Measurements from ENCODE around the gene AKR1C2.
"Not testable (repeated sequence)": the region's sequence is repeated elsewhere in the genome, so short reads cannot be mapped to it uniquely, and the experiment has no call there.

The AKR1C2 gene

DNA sequence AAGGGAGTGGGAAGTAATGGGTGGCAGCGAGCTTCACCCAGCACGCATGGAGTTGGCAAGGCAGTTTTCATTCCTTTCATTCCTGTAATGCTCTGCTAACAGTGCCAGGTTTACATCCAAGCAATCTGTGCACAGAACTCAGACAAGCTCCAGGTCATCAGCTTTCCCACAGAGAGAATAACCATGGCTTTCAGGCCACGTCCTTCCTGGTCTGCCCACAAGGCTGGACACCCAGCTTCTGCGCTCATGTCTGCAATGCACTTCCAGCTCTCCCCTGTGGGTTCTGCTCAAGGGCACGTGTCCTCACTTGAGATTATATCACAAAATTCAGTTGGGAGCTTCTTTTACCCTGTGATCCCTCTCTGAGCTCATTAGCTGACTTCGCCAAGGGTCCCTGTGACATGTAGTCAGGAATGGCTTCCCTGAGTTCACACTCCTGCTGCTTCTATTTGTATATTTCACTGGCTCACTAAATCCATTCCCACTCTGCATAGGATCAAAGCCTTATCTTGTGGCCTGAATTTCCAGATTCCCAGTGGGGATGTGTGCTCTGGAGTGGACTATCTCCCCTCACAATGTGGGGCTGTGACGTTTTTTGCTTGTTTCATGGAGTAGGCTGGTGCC, 18.6 kb downstream of the AKR1C2 start:
- no peak for DNase-seq

- no peak for DNase-seq
These were observed 19.4 kb downstream of the AKR1C2 start for GRCh38 chr10:4984223-4984622.

GRCh38 chr10:4983615-4984216, 19.9 kb downstream of the AKR1C2 start:
- no peak for DNase-seq

- no peak for DNase-seq
These were observed 20.9 kb downstream of the AKR1C2 start for GRCh38 chr10:4982764-4983226.

GRCh38 chr10:4981722-4982471, 21.8 kb downstream of the AKR1C2 start:
- no peak for DNase-seq

DNA sequence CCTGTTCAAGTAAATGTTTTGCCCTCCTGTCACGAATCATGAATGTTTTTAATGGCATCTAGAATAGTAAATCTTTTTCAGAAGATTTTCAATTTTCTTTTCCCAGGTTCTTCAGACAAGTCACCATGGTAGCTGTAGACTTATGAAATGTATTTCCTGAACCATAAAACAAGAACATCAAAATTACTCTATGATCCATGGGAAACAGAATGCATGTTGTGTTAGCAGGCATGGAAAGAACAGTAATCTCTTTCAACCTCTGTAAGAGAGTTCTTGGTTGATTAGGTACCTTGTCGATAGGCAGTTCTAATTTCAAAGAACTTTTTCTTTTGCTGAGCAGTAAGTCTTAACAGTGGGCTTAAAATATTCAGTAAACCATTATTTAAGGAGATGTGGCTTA, 22.9 kb downstream of the AKR1C2 start:
- DNase-seq = no peak

GRCh38 chr10:4978870-4979269, 24.8 kb downstream of the AKR1C2 start:
- DNase-seq = no peak

GRCh38 chr10:4977025-4977424, 26.6 kb downstream of the AKR1C2 start:
- DNase-seq = no peak

- not testable (repeated sequence) for DNase-seq
These were observed 29.3 kb downstream of the AKR1C2 start for GRCh38 chr10:4974400-4974799.

DNA sequence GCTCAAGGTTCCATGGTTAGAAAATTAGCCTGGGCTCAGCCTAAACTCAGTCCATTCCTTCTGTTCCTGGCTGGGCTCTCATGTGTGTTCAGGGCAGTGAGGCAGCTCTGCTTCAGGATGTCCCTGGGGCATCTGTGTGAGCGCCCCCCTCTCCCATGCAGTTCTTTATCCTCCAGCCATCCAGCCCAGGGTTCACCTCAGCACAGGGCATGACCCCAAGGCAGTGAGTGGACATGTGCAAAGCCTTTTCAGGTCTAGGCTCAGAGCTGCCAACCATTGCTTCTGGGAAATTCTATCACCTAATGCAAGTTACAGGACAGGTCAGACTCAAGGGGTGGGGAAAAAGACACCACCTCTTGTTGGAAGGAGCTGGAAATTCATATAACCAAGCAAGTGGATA, 30.4 kb downstream of the AKR1C2 start:
- not testable (repeated sequence) for DNase-seq

DNA sequence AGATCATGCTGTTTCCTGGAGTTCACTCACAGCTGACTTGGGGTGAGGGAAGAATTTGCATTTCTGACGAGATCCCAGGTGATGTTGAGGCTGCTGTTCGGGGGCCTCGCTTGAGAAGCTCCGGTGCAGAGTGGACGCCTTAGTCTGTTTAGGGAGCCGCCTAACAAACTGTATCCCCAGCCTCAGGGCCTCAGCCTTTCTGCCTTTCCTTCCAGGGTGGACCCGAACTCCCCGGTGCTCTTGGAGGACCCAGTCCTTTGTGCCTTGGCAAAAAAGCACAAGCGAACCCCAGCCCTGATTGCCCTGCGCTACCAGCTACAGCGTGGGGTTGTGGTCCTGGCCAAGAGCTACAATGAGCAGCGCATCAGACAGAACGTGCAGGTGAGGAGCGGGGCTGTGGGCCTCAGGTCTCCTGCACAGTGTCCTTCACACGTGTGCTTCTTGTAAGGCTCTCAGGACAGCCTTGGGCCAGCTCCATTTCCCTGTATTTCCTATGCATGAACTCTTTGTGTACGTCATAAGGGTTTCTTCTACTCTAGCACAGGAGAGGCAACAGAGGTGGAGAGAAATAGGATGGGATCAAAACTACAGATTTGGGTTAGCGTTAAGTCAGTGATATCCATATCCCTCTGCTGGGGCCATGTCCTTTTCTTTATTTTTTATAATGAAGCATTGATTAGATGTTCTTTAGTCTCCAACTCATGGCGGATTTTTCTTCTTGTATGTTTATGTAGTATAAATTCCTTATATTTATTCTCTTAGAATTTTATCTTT, 31.1 kb downstream of the AKR1C2 start:
- not testable (repeated sequence) for DNase-seq

DNA sequence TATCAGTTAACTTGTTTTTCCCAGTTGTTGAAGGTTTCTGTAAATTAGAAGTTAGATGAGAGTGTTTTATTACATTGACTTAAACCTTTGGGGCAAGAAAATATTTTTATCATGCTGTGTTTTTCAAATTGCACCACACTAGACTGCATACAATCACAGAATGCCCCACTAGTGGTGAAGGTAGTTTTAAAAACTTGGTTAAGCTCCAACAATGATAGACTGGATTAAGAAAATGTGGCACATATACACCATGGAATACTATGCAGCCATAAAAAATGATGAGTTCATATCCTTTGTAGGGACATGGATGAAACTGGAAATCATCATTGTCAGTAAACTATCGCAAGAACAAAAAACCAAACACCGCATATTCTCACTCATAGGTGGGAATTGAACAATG, 33.3 kb downstream of the AKR1C2 start:
- not testable (repeated sequence) for DNase-seq

DNA sequence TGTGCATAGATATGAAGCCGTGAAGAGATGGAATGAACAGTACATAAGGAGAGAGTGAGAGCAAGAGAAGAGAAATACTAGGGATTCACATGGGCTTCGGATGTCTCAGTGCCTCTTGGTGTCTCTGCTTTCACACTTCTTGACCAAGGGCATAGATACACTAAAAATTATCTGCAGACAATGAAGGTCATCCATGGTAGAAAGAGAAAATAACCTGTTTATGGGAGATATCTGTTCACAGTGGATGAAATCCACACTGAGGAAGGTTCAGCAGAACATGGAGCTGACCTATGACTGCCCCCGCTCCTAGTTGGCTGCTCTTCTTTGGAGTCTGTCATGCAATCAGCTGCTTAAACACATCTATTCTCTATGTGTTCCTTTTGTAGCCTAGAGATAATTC, 34.4 kb downstream of the AKR1C2 start:
- DNase-seq = not testable (repeated sequence)

DNA sequence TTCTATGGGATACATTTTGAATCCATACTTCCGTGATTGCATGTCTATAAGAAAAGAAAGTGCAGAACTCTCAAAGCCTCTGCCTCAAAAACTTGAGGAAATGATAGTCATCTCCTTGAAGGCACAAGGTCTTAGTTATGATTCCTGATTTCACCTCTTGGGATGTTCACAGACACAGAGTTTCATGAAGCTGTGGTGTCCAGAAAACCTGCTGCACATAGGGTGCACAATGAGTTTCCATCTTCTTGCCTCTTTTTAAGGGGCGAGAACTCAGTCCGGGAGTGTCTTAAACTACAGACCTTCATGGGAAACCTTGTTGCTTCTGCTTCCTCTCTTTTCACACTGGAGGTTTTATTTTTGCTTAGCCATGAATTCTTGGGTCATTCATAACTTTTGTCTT, 36.5 kb downstream of the AKR1C2 start:
- DNase-seq = not testable (repeated sequence)

DNA sequence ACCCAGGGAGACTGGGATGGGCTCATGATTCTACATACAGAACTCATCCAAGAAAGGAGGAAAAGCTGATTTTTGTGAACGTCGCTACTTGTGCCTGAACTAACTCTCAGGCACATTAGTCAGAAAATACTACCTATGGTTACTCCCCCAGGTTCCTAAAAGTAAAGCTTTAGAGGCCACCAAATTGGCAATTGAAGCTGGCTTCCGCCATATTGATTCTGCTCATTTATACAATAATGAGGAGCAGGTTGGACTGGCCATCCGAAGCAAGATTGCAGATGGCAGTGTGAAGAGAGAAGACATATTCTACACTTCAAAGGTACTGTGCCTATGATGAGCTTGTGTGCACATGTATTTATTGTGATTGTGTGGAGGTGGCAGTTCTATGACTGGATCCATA, 37.9 kb downstream of the AKR1C2 start:
- DNase-seq = not testable (repeated sequence)

DNA sequence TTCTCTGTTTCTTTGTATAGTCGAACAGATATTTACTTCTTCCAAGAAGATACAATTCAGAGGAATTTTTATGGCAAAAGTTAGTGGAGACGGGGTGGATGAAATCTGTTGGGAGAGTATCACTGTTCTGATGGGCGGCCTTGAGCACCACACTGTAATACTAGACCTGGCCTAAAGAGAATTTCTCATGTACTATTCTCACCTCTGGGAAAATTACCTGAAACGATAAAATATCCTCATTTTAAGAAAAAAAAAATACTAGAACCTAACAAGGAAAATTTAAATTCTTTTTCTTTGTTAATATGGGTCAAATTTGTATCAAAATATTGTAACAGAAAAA, 39.9 kb downstream of the AKR1C2 start:
- not testable (repeated sequence) for DNase-seq

DNA sequence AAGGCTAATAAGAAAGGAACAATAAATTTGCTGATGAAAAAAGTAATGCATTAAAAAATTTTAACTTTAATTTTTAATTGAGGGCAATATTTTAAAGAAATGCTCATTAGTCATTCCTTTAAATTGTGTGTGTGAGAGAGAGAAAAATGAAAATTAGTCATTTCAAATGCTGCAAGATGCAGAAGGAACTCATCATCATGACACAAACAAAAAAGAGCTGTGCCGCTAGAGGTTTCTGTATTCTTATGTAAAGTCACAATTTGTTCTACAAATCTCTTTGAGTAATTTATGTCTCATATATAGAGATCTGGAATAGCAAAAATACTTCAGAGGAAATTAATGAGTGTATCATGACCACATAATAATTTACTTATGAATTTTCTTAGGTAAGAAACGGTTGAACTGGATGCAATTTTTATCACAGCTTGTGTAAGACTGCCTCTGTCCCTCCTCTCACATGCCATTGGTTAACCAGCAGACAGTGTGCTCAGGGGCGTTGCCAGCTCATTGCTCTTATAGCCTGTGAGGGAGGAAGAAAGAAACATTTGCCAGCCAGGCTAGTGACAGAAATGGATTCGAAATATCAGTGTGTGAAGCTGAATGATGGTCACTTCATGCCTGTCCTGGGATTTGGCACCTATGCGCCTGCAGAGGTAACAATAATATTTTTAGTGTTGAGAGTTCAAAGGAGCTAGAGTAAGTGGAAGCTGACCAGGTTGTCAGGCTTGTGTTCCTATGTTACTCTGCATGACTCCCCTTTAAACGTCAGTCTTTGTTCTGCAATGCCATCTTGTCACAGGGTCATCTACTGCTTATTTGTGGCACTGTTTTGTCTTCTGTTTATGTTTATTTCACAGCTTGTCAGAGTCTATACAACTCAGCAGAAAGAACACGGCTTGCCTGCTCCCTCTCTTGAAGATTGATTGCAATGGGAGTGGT, 40.5 kb downstream of the AKR1C2 start, which contains the start of gene AKR1C1:
Gene AKR1C1 (plus strand): TSS at position 540 of the 939 bp plus-strand sequence. CDS start 30 bp downstream, at position 570.
- DNase-seq = not testable (repeated sequence)

GRCh38 chr10:4962308-4962707, 41.3 kb downstream of the AKR1C2 start:
- not testable (repeated sequence) for DNase-seq

- DNase-seq = not testable (repeated sequence)
These were observed 42.1 kb downstream of the AKR1C2 start for GRCh38 chr10:4961558-4961957.

GRCh38 chr10:4956955-4957645, 46.6 kb downstream of the AKR1C2 start:
- not testable (repeated sequence) for DNase-seq

- not testable (repeated sequence) for DNase-seq
These were observed 47.6 kb downstream of the AKR1C2 start for GRCh38 chr10:4956088-4956487.
